HEK293 (cell line): ENCODE results near the gene TECPR2.

Source experiments
- PRDM1 ChIP-seq: fragments of 450-650 bp; formaldehyde crosslinking; IDR thresholded peaks from 2 replicates; pipeline ENCODE4; 2016; ENCODE audit warnings: missing biosample characterization, missing genetic modification characterization
- REST ChIP-seq: fragments of 450-650 bp; formaldehyde crosslinking; IDR thresholded peaks from 2 replicates; pipeline ENCODE4 v1.5.1; 2016; ENCODE audit warnings: missing biosample characterization, missing genetic modification characterization

- TF ChIP-seq REST (tag by site-specific recombination) (no peak), PRDM1 (peak; percentile 25; the same call in 1 of the 2 replicates)
These were observed 161.9 kb downstream of the TECPR2 start for GRCh38 chr14:102524451-102525218.
